Mucosa of stomach (tissue), 1 donor: ENCODE measurements around the gene SWAP70.
A peak's percentile ranks its signal among the peaks of the same experiment; 100 is the strongest.
"Not testable (repeated sequence)": the region's sequence is repeated elsewhere in the genome, so short reads cannot be mapped to it uniquely, and the experiment has no call there.

Source experiments
- H3K27me3 ChIP-seq: one replicate; pipeline ENCODE4 v1.7.0; 2013; ENCODE audit warnings: mild to moderate bottlenecking, low read length; ENCODE audit not compliant: control insufficient read depth, insufficient read depth
- H3K36me3 ChIP-seq: one replicate; pipeline ENCODE4 v1.7.0; 2013; ENCODE audit warnings: low read length; ENCODE audit not compliant: control insufficient read depth, insufficient read depth
- H3K4me1 ChIP-seq: one replicate; pipeline ENCODE4 v1.7.0; 2013; ENCODE audit warnings: mild to moderate bottlenecking, low read length; ENCODE audit not compliant: control insufficient read depth, insufficient read depth
- H3K4me3 ChIP-seq: one replicate; pipeline ENCODE4 v1.7.0; 2013; ENCODE audit warnings: low read length
- H3K9ac ChIP-seq: one replicate; pipeline ENCODE4 v1.7.0; 2013; ENCODE audit warnings: mild to moderate bottlenecking, low read length, moderate library complexity
- H3K9me3 ChIP-seq: one replicate; pipeline ENCODE4 v1.7.0; 2013; ENCODE audit warnings: mild to moderate bottlenecking, low read length, moderate library complexity; ENCODE audit not compliant: control insufficient read depth
- donor health status: Pancreatic carcinoma.

Gene SWAP70

GRCh38 chr11:9663699-9664275, at the start of gene SWAP70:
Gene SWAP70, plus strand, starts transcription at chr11:9664077. Its CDS starts 103 bp downstream, at chr11:9664180.
- Histone ChIP-seq H3K27me3 (no peaks in the 10 kb centered on the region), H3K36me3 (no peaks in the 10 kb centered on the region), H3K9me3 (no peaks in the 10 kb centered on the region), H3K4me3 (peak within 1 kb of the TSS; percentile 94), H3K4me1 (peaks cover 9% of the 10 kb centered on the region), H3K9ac (peak within 1 kb of the TSS; percentile 96)

DNA sequence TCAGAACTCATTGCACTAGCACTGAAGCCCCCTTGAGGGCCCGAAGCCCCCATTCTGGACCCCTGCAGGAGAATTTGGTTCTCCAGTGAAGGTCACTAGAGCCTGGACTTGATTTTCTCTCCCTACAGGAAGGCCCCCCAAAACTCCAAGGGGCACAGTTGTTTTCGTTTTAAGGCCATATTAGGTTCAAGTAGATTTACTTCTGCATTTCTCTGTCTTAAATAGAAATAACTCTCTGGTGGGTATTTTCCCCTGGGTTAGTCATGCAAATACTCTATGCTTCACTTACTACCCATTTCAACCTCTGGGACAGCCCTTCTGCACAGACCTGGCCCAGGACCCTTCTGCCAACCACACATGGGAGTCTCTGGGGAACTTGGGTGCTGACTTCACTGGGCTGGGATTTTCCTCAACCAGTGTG, 48.8 kb upstream of the SWAP70 start:
- H3K27me3 ChIP-seq, result no peaks in the 10 kb centered on the region
- H3K9me3 ChIP-seq, result no peaks in the 10 kb centered on the region
- H3K4me1 ChIP-seq, result peaks cover 7% of the 10 kb centered on the region
- no peak overlapping the region for H3K4me3 ChIP-seq
- H3K9ac ChIP-seq, result peak overlapping the region; percentile 98
- H3K36me3 ChIP-seq, result no peaks in the 10 kb centered on the region

GRCh38 chr11:9616042-9616675, 47.7 kb upstream of the SWAP70 start:
- H3K4me3 ChIP-seq, result no peak overlapping the region
- no peak overlapping the region for H3K9ac ChIP-seq
- H3K27me3 ChIP-seq, result no peaks in the 10 kb centered on the region
- H3K4me1 ChIP-seq, result peaks cover 7% of the 10 kb centered on the region
- H3K9me3 ChIP-seq, result no peaks in the 10 kb centered on the region
- H3K36me3 ChIP-seq, result no peaks in the 10 kb centered on the region

DNA sequence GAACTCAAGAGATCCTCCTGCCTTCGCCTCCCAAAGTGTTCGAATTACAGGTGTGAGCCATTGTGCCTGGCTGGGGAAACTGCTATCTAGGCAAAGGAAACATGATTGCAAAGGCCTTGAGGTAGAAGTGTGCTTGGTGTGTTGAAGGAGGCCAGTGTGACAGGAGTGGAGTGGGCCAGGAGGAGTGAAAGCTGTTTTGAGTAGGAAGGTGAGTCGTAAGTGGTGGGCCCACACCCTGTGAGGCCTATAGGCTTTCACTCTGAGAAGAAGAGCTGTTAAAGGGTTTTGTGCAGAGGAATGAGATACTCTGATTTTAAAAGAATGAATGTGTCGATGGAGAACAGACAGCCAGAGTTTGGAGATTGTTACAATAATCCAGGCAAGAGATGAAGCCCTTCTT, 47.0 kb upstream of the SWAP70 start:
- Histone ChIP-seq H3K4me1 (peaks cover 7% of the 10 kb centered on the region), H3K36me3 (no peaks in the 10 kb centered on the region), H3K27me3 (no peaks in the 10 kb centered on the region), H3K9me3 (no peaks in the 10 kb centered on the region), H3K4me3 (no peak overlapping the region), H3K9ac (no peak overlapping the region)

GRCh38 chr11:9617940-9618339, 45.9 kb upstream of the SWAP70 start:
- peaks cover 7% of the 10 kb centered on the region for H3K4me1 ChIP-seq
- no peaks in the 10 kb centered on the region for H3K9me3 ChIP-seq
- no peaks in the 10 kb centered on the region for H3K27me3 ChIP-seq
- no peak overlapping the region for H3K9ac ChIP-seq
- H3K36me3 ChIP-seq, result no peaks in the 10 kb centered on the region
- H3K4me3 ChIP-seq, result no peak overlapping the region

GRCh38 chr11:9619004-9619403, 44.9 kb upstream of the SWAP70 start:
- Histone ChIP-seq H3K4me1 (peaks cover 7% of the 10 kb centered on the region), H3K36me3 (no peaks in the 10 kb centered on the region), H3K4me3 (no peak overlapping the region), H3K9me3 (no peaks in the 10 kb centered on the region), H3K9ac (no peak overlapping the region), H3K27me3 (no peaks in the 10 kb centered on the region)

- Histone ChIP-seq H3K4me1 (no peaks in the 10 kb centered on the region), H3K4me3 (no peak overlapping the region), H3K36me3 (no peaks in the 10 kb centered on the region), H3K27me3 (no peaks in the 10 kb centered on the region), H3K9me3 (no peaks in the 10 kb centered on the region), H3K9ac (no peak overlapping the region)
Measured at GRCh38 chr11:9619971-9620370, 43.9 kb upstream of the SWAP70 start.

GRCh38 chr11:9622353-9622752, 41.5 kb upstream of the SWAP70 start:
- H3K9ac ChIP-seq, H3K27me3 ChIP-seq, H3K36me3 ChIP-seq, H3K4me1 ChIP-seq, H3K4me3 ChIP-seq, H3K9me3 ChIP-seq: not testable (repeated sequence)

DNA sequence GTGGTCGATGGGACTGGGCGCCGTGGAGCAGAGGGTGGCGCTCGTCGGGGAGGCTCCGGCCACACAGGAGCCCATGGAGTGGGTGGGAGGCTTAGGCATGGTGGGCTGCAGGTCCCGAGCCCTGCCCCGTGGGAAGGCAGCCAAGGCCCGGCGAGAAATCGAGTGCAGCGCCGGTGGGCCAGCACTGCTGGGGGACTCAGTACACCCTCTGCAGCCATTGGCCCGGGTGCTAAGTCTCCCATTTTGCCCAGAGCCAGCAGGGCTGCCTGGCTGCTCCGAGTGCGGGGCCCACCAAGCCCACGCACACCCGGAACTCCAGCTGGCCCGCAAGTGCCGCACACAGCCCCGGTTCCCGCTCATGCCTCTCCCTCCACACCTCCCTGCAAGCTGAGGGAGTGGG, 40.8 kb upstream of the SWAP70 start:
- H3K4me3 ChIP-seq, H3K36me3 ChIP-seq, H3K9me3 ChIP-seq, H3K9ac ChIP-seq, H3K27me3 ChIP-seq, H3K4me1 ChIP-seq: not testable (repeated sequence)

GRCh38 chr11:9624448-9624847, 39.4 kb upstream of the SWAP70 start:
- Histone ChIP-seq H3K36me3 (no peaks in the 10 kb centered on the region), H3K9me3 (no peaks in the 10 kb centered on the region), H3K4me3 (no peak overlapping the region), H3K4me1 (no peaks in the 10 kb centered on the region), H3K9ac (no peak overlapping the region), H3K27me3 (no peaks in the 10 kb centered on the region)

- Histone ChIP-seq H3K27me3 (no peaks in the 10 kb centered on the region), H3K36me3 (no peaks in the 10 kb centered on the region), H3K9ac (no peak overlapping the region), H3K9me3 (no peaks in the 10 kb centered on the region), H3K4me1 (no peaks in the 10 kb centered on the region), H3K4me3 (no peak overlapping the region)
Measured at GRCh38 chr11:9625162-9625561, 38.7 kb upstream of the SWAP70 start.

GRCh38 chr11:9625728-9626127, 38.1 kb upstream of the SWAP70 start:
- Histone ChIP-seq H3K9me3 (no peaks in the 10 kb centered on the region), H3K27me3 (no peaks in the 10 kb centered on the region), H3K4me1 (no peaks in the 10 kb centered on the region), H3K9ac (no peak overlapping the region), H3K4me3 (no peak overlapping the region), H3K36me3 (no peaks in the 10 kb centered on the region)
